ENCODE data around the gene PRKAG2.

GRCh38 chr7:151730591-151730990 is 146.3 kb downstream of the PRKAG2 start:
- TF ChIP-seq POLR2A (IDR thresholded peaks at IDR 0.05; ENCODE audit: low read length) (no peak), GATA1 (IDR thresholded peaks at IDR 0.05; ENCODE audit: low read depth, low read length) (no peak)
